ENCODE measurements around the gene PCBP4. TPM values are rescaled to one million over a fixed set of nuclear protein-coding genes. Genes with fewer than 3 reads are reported as not detected.

The PCBP4 gene
- total RNA-seq, 1 experiment from 2014 or later = 45.8 TPM

DNA sequence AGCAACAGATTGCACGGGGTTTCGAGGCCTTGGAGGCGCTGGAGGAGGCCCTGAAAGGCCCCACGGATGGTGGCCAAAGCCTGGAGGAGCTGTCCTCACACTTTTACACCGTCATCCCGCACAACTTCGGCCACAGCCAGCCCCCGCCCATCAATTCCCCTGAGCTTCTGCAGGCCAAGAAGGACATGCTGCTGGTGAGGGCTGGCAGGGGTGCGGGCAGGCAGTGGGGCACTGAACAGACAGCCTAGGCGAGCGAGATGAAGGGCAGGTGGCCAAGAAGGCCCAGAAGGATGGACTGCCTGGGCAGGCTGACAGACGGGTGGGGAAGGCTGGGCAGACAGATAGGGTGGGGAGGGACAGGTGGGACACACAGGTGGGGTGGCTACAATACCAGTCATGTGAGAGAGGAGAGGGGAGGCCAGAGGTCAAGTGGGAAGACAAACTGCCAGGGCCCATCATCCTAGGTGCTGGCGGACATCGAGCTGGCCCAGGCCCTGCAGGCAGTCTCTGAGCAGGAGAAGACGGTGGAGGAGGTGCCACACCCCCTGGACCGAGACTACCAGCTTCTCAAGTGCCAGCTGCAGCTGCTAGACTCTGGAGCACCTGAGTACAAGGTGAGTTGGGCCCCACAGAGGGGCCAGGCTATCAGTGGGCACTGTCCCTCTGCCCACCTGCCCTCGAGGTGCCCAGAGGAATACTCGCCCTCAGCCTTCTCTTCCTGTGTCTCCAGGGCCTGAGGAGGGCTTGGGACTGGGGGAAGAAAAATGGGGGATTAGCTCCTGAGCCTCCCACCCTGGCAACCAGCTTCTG lies 22.0 kb downstream of the PCBP4 start:
- Histone ChIP-seq H3K4me1 (ENCODE audit: insufficient read depth, low read length) (peaks cover 19% of the 10 kb centered on the region), H3K79me2 (ENCODE audit: low read length) (peaks cover 14% of the 10 kb centered on the region), H2AFZ (ENCODE audit: low read length) (no peak overlapping the region), H3K9me3 (ENCODE audit: low read length) (no peaks in the 10 kb centered on the region), H3K4me2 (ENCODE audit: low read length) (no peak overlapping the region), H3K27ac (ENCODE audit: low read length) (no peak overlapping the region), H3K27me3 (ENCODE audit: low read length) (no peaks in the 10 kb centered on the region), H3K9ac (ENCODE audit: low read length) (no peak overlapping the region), H4K20me1 (ENCODE audit: low read length) (peaks cover 8% of the 10 kb centered on the region; the same call in 1 of the 2 replicates), H3F3A (ENCODE audit: low read length, unreplicated experiment) (no peaks in the 10 kb centered on the region), H3K9me2 (replicated peaks; ENCODE audit: low read length) (no peaks in the 10 kb centered on the region), H3K36me3 (ENCODE audit: low read depth, low read length) (no peaks in the 10 kb centered on the region), H3K4me3 (ENCODE audit: low read length) (no peak overlapping the region)
- intact Hi-C loops (cut with micrococcal nuclease) = no loop called here
- POLR2A ChIA-PET (ENCODE audit: unreplicated experiment) = no interaction called here
- DNase-seq = no peak
- ATAC-seq = no peak
- CTCF ChIA-PET = interaction anchor here (0.5 kb wide), 1 partner anchor 24 kb away, joined by 4 read pairs; no protein-coding TSS in a partner anchor
- TF ChIP-seq EZH2phosphoT487 (IDR thresholded peaks at IDR 0.05; ENCODE audit: borderline replicate concordance, low read length) (no peak), EZH2 (IDR thresholded peaks at IDR 0.05; ENCODE audit: low read length, unreplicated experiment) (no peak)
- TF ChIP-seq, protein P1, sequence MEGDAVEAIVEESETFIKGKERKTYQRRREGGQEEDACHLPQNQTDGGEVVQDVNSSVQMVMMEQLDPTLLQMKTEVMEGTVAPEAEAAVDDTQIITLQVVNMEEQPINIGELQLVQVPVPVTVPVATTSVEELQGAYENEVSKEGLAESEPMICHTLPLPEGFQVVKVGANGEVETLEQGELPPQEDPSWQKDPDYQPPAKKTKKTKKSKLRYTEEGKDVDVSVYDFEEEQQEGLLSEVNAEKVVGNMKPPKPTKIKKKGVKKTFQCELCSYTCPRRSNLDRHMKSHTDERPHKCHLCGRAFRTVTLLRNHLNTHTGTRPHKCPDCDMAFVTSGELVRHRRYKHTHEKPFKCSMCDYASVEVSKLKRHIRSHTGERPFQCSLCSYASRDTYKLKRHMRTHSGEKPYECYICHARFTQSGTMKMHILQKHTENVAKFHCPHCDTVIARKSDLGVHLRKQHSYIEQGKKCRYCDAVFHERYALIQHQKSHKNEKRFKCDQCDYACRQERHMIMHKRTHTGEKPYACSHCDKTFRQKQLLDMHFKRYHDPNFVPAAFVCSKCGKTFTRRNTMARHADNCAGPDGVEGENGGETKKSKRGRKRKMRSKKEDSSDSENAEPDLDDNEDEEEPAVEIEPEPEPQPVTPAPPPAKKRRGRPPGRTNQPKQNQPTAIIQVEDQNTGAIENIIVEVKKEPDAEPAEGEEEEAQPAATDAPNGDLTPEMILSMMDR (conservative IDR thresholded peaks at IDR 0.05; ENCODE audit: low read depth, low read length) = no peak
- BruUV-seq (replicated peaks) = no TSS peak

DNA sequence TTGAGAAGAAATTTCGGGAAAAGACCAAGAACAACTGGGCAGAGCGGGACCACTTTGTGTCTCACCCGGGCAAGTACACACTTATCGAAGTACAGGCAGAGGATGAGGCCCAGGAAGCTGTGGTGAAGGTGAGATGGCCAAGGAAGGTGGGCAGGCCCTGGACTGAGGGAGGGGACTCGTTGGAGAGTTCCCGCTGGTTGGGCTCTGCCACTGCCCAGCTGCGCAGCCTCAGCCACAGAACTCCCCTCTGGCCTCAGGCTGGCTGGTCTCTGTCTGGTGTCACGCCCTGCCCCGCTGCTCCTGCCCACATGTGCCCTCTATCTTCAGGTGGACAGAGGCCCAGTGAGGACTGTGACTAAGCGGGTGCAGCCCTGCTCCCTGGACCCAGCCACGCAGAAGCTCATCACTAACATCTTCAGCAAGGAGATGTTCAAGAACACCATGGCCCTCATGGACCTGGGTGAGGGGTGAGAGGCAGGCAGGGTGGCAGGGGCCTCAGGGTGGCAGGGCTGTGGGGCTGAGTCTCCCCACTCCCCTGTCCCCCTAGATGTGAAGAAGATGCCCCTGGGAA lies 22.7 kb downstream of the PCBP4 start:
- DNase-seq (no peak), ATAC-seq (no peak)
- TF ChIP-seq EZH2phosphoT487 (IDR thresholded peaks at IDR 0.05; ENCODE audit: borderline replicate concordance, low read length) (no peak), EZH2 (IDR thresholded peaks at IDR 0.05; ENCODE audit: low read length, unreplicated experiment) (no peak)
- TF ChIP-seq, protein P1 (conservative IDR thresholded peaks at IDR 0.05; ENCODE audit: low read depth, low read length) = no peak
- Histone ChIP-seq H4K20me1 (ENCODE audit: low read length) (peaks cover 15% of the 10 kb centered on the region; the same call in 1 of the 2 replicates), H3F3A (ENCODE audit: low read length, unreplicated experiment) (no peaks in the 10 kb centered on the region), H3K27ac (ENCODE audit: low read length) (no peak overlapping the region), H3K79me2 (ENCODE audit: low read length) (peaks cover 21% of the 10 kb centered on the region), H3K9me3 (ENCODE audit: low read length) (no peaks in the 10 kb centered on the region), H3K9me2 (replicated peaks; ENCODE audit: low read length) (no peaks in the 10 kb centered on the region), H3K27me3 (ENCODE audit: low read length) (no peaks in the 10 kb centered on the region), H3K9ac (ENCODE audit: low read length) (no peak overlapping the region), H2AFZ (ENCODE audit: low read length) (no peak overlapping the region), H3K4me2 (ENCODE audit: low read length) (no peak overlapping the region), H3K36me3 (ENCODE audit: low read depth, low read length) (peaks cover 3% of the 10 kb centered on the region; the same call in 1 of the 2 replicates), H3K4me1 (ENCODE audit: insufficient read depth, low read length) (peaks cover 26% of the 10 kb centered on the region), H3K4me3 (ENCODE audit: low read length) (no peak overlapping the region)
- intact Hi-C loops (cut with micrococcal nuclease) = loop anchor here (5.0 kb wide), 1 partner anchor 272 kb away; the partner anchor contains the start of gene TEX264
- CTCF ChIA-PET = no interaction called here
- no TSS peak for BruUV-seq (replicated peaks)
- POLR2A ChIA-PET (ENCODE audit: unreplicated experiment) = no interaction called here

Measured in PC-3 (cell line).